ENCODE results near the gene KAZN. TPM values are rescaled to one million over a fixed set of nuclear protein-coding genes. Genes with fewer than 3 reads are reported as not detected.

The KAZN gene
- polyA plus RNA-seq, 1 of the 3 experiments (the other 2 are of a cell fraction) = 6.8 TPM

DNA sequence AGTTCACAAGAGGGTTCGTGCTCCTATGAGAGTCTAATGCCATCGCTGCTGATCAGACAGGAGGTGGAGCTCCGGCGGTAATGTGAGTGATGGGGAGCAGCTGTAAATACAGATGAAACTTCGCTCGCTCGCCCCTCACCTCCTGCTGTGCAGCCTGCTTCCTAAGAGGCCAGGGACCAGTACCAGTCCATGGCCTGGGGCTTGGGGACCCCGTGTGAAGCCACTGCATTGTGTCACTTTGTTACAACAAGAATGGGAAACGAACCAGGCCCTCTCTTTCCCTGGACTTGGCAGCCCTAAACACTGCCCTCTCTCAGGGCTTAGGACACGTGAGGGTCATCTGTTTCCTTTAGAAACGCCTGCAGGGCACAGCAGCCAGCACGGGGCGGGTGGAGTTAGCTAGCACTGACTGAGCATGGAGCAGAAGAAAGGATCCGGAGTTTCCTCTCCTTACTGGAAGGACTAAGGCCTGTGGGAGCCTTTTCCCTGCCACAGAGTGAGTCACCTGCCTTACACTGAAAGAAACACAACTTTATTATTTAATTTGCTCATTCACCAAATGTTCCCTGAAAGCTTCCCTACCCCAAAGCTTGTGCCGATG, 369.9 kb downstream of the KAZN start (continued):
- TF ChIP-seq, protein P1, sequence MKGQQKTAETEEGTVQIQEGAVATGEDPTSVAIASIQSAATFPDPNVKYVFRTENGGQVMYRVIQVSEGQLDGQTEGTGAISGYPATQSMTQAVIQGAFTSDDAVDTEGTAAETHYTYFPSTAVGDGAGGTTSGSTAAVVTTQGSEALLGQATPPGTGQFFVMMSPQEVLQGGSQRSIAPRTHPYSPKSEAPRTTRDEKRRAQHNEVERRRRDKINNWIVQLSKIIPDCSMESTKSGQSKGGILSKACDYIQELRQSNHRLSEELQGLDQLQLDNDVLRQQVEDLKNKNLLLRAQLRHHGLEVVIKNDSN (IDR thresholded peaks at IDR 0.05; ENCODE audit: borderline replicate concordance, low read depth) = peak; percentile 76; the same call in 1 of the 2 replicates
- peak; percentile 22; the same call in 1 of the 2 replicates for TF ChIP-seq RAD21 (IDR thresholded peaks at IDR 0.05; ENCODE audit: low read length)
- TF ChIP-seq MEF2A (IDR thresholded peaks at IDR 0.05; ENCODE audit: borderline replicate concordance, low read depth) = no peak
- TF ChIP-seq NFIC (IDR thresholded peaks at IDR 0.05; ENCODE audit: borderline replicate concordance) = no peak
- TF ChIP-seq POLR2AphosphoS5 (IDR thresholded peaks at IDR 0.05; ENCODE audit: low read depth, low read length) = peak; percentile 36; the same call in 1 of the 2 replicates
- peak; percentile 87 for TF ChIP-seq MXI1 (IDR thresholded peaks at IDR 0.05; ENCODE audit: low read depth, low read length)
- TF ChIP-seq, protein P2, sequence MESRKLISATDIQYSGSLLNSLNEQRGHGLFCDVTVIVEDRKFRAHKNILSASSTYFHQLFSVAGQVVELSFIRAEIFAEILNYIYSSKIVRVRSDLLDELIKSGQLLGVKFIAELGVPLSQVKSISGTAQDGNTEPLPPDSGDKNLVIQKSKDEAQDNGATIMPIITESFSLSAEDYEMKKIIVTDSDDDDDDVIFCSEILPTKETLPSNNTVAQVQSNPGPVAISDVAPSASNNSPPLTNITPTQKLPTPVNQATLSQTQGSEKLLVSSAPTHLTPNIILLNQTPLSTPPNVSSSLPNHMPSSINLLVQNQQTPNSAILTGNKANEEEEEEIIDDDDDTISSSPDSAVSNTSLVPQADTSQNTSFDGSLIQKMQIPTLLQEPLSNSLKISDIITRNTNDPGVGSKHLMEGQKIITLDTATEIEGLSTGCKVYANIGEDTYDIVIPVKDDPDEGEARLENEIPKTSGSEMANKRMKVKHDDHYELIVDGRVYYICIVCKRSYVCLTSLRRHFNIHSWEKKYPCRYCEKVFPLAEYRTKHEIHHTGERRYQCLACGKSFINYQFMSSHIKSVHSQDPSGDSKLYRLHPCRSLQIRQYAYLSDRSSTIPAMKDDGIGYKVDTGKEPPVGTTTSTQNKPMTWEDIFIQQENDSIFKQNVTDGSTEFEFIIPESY (IDR thresholded peaks at IDR 0.05; ENCODE audit: borderline replicate concordance, low read depth) = no peak
- TF ChIP-seq, protein P3, sequence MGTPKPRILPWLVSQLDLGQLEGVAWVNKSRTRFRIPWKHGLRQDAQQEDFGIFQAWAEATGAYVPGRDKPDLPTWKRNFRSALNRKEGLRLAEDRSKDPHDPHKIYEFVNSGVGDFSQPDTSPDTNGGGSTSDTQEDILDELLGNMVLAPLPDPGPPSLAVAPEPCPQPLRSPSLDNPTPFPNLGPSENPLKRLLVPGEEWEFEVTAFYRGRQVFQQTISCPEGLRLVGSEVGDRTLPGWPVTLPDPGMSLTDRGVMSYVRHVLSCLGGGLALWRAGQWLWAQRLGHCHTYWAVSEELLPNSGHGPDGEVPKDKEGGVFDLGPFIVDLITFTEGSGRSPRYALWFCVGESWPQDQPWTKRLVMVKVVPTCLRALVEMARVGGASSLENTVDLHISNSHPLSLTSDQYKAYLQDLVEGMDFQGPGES (IDR thresholded peaks at IDR 0.05; ENCODE audit: low read depth, low read length) = no peak
- TF ChIP-seq, protein P4, sequence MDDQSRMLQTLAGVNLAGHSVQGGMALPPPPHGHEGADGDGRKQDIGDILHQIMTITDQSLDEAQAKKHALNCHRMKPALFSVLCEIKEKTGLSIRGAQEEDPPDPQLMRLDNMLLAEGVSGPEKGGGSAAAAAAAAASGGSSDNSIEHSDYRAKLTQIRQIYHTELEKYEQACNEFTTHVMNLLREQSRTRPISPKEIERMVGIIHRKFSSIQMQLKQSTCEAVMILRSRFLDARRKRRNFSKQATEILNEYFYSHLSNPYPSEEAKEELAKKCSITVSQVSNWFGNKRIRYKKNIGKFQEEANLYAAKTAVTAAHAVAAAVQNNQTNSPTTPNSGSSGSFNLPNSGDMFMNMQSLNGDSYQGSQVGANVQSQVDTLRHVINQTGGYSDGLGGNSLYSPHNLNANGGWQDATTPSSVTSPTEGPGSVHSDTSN (IDR thresholded peaks at IDR 0.05) = peak; percentile 35; the same call in 1 of the 2 replicates
- 0 out of 2 replicates have a peak, but pooled peaks have one; percentile 25 for TF ChIP-seq TAF1 (IDR thresholded peaks at IDR 0.05; ENCODE audit: borderline replicate concordance, low read depth, low read length)
- no peak for TF ChIP-seq SMC3 (IDR thresholded peaks at IDR 0.05; ENCODE audit: low read depth, low read length)
- TF ChIP-seq RCOR1 (IDR thresholded peaks at IDR 0.05; ENCODE audit: low read length) = peak; percentile 51; the same call in 1 of the 2 replicates
- TF ChIP-seq, protein P5, sequence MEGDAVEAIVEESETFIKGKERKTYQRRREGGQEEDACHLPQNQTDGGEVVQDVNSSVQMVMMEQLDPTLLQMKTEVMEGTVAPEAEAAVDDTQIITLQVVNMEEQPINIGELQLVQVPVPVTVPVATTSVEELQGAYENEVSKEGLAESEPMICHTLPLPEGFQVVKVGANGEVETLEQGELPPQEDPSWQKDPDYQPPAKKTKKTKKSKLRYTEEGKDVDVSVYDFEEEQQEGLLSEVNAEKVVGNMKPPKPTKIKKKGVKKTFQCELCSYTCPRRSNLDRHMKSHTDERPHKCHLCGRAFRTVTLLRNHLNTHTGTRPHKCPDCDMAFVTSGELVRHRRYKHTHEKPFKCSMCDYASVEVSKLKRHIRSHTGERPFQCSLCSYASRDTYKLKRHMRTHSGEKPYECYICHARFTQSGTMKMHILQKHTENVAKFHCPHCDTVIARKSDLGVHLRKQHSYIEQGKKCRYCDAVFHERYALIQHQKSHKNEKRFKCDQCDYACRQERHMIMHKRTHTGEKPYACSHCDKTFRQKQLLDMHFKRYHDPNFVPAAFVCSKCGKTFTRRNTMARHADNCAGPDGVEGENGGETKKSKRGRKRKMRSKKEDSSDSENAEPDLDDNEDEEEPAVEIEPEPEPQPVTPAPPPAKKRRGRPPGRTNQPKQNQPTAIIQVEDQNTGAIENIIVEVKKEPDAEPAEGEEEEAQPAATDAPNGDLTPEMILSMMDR (IDR thresholded peaks at IDR 0.05) = no peak
- TF ChIP-seq EP300 (IDR thresholded peaks at IDR 0.05; ENCODE audit: borderline replicate concordance in 1 of 2, low read depth in 1 of 2, low read length in 1 of 2) = peak; percentile 20 to 76; a peak in 3 of 4 replicates
- no peak for TF ChIP-seq GATA2 (CRISPR knock-in tag; IDR thresholded peaks at IDR 0.05)
- peak; percentile 66 for TF ChIP-seq JUND (IDR thresholded peaks at IDR 0.05)
- TF ChIP-seq, protein P6, sequence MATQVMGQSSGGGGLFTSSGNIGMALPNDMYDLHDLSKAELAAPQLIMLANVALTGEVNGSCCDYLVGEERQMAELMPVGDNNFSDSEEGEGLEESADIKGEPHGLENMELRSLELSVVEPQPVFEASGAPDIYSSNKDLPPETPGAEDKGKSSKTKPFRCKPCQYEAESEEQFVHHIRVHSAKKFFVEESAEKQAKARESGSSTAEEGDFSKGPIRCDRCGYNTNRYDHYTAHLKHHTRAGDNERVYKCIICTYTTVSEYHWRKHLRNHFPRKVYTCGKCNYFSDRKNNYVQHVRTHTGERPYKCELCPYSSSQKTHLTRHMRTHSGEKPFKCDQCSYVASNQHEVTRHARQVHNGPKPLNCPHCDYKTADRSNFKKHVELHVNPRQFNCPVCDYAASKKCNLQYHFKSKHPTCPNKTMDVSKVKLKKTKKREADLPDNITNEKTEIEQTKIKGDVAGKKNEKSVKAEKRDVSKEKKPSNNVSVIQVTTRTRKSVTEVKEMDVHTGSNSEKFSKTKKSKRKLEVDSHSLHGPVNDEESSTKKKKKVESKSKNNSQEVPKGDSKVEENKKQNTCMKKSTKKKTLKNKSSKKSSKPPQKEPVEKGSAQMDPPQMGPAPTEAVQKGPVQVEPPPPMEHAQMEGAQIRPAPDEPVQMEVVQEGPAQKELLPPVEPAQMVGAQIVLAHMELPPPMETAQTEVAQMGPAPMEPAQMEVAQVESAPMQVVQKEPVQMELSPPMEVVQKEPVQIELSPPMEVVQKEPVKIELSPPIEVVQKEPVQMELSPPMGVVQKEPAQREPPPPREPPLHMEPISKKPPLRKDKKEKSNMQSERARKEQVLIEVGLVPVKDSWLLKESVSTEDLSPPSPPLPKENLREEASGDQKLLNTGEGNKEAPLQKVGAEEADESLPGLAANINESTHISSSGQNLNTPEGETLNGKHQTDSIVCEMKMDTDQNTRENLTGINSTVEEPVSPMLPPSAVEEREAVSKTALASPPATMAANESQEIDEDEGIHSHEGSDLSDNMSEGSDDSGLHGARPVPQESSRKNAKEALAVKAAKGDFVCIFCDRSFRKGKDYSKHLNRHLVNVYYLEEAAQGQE (IDR thresholded peaks at IDR 0.05; ENCODE audit: low read depth, low read length) = no peak
